ENCODE data around the gene UNC5B.

Gene UNC5B

DNA sequence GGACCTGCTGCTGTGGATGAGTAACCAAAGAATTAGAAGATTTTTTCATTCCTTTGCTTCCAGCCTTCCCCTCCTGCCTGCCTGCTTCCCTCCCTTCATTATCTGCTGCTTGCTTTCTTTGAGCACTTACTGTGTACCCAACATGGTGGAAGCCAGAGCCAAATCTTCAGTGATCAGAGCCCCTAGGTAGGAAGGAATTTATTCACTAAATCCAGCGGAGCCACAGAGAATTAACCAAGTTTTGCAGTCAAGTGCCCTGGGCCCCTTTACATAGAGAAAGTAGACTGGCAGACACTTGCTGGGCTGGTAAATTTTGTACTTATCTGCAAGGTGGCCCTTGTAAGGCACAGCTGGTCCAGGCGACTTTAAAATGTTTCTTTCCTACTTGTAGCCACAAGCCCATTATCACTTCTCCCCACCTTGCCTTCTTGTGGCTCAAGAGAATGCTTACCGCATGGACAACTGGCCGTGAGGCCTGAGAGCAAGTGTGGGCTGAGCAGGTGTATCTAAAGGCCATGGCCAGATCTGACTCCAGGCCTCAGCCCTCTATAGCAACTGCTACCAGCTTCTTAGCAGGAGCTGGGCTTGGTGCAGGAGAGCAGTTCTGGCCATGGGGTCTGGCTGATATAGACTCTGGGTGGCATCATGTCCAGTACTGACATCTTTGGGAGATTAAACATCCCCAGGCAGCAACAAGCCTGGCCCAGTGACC lies 11.1 kb downstream of the UNC5B start:
- DNase-seq: no peak

DNA sequence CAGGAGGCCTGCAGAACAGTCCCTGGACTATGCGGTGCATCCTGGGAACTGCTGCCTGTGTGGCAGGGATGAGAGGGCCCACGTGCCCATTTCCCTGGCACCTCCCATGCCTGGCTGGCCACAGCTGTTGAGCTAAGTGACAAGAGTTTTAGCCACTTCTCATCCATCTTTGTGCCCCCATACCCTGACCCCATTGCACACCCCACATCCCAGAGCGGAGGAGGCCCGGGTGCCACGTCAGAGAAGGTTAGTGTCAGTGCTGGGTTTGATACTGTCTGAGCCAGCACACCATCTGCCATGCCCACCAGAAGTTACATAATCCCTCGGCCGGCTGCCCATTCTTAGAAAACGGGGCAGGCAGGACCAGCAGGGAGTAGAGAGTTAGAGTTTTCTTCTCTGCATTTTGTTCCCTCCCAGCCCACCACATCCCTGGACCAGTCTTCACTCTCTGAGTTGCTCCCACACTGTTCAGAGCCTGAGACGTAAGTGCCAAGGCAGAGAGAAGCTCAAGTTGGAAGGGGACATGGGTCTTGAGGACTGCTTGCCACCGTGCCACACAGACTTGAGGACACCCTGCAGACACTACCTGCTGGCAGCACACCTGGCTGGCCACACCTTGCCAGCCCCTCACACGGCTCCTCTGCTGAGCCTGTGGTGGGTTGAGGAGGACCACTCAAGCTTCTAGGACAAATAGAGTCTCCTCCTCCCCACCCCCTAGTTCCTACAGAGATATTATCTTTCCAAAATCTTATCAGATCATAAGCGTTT lies 13.1 kb downstream of the UNC5B start:
- no peak for DNase-seq

DNA sequence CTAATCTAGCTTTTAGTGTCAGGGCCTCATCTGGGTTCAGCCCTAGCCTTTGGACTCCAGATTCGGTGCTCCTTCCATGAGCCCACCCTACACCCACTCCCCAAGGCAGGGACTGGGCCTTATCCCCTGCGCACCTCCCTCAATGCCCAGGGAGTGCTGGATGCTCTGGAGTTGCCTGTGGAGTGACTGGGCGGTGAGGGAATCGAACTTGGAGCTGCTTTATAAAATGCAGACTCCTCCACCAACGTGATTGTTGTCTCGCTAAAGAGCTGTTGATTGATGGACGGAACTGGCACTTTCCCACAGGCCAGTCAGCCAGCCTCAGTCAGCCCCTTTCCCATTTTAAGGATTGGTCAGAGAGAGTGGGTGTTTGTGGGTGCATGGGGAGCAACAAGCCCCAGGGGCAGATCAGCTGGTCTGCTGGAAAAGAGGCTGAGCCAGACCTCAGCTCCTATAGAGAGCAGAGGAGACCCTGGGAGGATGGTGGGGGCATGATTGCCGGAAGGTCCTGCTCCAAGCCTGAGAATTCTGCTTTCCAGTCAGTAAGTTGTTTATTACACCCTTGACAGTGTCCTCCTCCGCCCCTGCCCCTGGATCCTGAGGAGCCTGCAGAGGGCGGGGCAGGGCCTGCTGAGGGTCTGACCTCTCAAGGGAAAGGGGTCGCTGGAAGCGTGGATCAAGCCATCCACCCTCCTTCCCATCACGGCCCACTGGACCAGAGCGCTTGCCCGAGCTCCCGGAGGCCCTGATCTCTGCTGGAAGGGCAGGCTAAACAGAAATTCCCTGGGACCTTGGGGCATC lies 16.7 kb downstream of the UNC5B start:
- DNase-seq: no peak

DNA sequence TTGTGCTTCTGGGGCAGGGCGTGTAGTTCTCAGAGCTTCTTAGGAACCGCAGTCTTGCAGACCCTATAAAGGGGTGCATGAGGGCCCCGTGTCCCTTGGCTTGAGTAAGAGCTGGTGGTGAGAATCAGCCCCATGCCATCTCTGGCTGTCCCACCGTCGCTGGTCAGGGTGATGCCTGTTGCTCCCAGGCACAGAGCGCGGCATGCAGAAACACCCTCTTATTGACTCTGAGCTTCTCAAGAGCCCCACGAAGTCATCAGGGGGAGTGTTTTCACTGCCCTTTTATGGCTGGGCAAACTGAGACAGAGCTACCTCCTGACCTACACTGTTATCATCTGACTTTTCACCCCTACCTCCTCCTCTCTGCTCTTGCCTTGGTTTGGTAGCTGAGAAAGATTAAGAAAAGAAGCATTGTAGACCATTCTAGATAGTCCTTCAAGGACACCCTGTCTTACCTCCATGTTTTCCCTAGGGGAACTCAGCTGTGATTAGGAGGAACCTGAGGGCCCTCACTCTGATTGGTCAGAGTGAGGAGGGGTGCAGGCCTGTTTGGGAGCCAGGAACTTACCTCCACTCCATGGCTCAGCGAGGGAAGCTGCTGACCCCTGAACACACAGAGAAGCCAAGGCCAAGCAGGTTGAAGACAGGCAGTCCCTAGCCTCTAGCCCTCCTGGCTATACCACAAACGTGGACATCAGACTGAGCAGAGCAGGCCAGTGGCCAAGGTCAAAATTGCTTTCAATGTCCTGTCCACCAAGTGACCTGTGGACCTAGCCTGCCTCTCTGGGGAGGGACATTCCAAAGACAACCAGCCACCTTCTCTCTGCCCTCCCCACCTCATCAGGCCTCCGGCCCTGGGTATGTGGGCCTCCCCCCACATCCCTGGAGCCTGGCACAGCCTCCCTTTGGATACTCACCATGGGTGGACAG lies 17.6 kb downstream of the UNC5B start:
- no peak for DNase-seq

DNA sequence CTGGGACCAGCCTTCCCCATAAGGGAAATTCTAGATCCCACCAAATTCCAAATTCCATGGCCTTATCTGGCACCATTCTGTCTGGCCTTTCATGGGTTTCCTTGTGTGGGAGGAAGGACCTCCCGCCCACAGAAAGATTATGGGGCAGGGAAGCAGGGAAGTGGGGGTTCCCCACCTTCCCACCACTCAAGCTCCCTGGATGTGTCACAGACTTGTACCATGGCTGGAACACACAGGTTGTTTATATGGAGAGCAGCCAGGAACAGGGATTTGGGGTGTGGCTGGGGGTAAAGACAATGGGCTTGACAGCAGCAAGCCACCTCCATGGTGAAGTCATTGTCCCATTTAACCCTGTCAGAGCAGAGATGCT lies 18.3 kb downstream of the UNC5B start:
- DNase-seq: no peak

DNA sequence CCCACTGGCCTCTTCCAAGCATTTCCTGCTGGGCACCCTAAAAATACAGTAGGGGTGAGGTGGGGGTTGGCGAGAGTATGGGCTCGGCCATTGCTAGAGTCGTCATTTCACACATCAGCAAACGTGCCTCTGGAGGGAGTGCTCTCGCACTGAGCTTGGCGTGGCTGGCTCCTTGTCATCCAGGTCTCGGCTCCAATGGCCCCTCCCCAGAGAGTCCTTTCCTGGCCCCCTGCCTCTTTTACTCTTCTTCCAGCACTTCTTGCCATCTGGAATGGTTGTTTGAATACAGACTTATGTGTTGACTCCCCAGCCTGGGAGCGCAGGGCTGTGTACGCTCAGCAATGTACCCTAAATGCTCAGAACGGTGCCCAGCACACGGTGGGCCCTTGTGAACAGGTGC lies 18.8 kb downstream of the UNC5B start:
- DNase-seq: no peak

DNA sequence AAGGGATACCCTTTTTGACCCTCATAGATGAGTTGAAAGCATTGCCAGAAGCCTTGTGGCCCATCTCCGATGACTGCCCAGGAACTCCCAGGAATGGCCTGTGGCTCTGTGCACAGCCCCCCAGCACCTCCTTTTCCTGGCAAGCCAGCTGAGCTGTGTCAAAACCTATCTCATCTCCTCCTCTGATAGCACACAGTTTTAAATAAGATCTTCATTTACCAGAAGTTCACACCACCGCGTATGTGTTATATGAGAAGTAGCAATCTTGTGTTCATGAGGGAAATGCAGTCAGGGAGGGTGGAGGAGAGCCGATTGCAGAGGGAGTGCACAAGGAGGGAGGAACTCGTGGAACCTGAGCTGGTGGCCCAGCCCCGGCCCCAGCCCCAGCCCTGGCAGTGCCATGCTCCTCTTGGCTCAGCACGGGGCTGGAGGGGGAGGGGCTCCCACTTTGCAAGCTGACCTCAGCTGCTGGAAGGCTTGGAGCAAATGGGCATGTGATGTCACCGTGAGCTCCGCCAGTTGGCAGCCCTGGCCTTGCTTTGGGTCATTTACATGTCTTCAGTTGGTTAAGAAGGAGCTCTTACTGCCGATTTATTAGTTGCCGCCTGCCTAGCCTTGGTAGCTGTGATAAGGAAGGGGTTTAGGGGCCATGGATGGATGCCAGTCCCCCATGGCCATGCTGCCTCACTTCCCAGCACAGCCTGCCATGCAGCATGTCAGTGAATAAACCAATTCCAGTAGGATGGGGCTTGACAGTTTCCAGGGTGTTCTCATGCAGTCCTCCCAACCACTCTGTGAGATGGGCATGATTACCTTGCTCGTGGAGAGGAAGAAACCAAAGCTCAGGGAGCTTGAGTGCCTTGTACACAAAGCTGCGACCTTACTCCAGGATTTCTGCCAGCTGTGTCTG lies 20.0 kb downstream of the UNC5B start:
- no peak for DNase-seq

DNA sequence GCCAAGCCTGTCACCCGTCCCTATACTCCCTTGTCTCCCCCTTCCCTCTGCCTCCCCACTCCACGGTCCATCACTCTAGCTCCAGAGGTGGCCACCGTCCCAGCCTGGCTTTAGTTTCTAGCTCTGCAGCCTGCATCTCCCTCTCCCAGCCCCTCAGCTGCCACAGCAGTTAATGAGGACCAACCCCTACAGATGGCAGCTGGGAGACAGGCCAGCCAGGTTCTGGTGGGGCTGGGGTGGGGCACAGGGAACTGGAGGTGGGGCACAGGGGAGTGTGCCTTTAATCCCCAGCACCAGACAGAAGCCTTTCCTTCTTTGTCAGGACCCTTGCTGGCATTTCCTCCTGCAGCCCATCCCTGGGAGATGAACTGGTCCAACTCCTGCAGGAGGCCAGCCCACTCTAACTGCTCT lies 21.1 kb downstream of the UNC5B start:
- DNase-seq: no peak

DNA sequence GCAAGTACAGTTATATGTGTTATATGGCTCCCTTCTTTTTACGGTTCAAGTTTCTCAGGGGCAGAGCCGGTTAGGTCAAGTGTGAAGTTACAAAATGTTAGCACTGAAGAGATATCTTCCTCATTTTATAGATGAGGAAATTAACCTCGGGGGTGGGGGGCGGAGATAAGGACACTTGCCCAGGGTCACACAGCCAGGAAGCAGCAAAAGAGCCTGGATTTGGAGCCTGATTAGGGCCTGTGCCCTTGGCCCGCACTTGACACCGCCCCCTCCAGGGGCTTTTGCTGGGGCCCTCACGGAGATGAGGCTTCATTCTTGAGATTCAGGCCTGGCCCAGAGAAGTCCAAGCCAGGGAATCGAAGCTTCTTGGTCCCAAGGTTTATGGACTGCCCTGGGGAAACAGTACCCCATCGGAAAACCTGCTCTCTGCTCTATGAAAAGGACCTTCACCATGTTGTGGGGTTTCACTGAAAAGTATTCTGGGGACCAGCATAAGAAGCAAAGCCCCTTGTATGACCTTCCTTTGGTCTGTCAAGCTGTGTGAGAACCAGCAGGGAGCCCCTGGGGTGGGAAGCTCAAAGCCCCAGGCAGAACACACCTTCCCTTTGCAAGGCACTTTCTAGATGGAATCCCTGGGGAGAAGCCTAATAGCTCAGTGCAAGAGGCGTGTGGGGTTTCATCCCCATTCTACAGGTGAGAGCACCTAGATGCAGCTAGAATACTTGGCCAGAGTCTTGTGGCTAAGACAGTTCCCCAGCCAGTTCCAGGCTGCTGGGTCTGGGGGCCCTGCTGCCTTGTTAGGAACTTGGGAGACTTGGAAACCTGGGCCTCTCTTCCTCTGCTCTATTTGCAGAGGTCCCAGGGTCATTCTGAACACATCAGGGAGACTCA lies 21.9 kb downstream of the UNC5B start:
- peak; percentile 41 for DNase-seq

DNA sequence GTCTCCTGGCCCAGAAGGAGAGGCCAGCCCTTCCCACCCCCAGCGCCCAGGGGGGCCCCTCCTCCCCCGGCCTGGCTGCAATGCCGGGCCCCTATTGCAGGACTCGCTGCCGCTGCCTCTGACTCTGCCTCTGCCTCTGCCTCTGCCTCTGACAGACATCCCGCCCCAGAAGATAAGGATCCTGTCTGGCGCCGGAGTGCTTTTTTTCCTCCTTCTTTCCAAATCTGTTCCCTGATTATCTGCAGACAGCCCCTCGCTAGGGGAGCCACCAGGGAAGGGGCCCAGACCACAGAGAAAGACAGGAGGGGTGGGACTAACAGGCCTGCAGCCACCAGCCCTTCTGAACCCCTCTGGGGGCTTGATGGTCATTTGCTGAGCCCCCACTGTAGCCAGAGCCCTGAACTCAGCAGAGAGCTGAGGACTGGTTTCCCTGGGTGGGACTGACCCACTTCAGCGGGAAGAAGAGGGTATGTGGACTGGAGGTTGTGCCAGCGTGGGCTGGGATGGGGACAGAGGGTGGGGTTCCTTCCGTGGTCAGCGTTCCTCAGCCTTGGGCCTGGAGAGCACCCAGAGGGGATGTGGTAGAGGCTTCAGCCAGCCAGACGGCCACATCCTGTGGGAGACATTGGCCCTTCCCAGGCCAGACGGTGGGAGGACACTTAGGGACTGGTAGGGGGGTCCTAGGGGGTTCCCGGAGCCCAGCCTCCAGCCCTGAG lies 22.8 kb downstream of the UNC5B start:
- DNase-seq: no peak

DNA sequence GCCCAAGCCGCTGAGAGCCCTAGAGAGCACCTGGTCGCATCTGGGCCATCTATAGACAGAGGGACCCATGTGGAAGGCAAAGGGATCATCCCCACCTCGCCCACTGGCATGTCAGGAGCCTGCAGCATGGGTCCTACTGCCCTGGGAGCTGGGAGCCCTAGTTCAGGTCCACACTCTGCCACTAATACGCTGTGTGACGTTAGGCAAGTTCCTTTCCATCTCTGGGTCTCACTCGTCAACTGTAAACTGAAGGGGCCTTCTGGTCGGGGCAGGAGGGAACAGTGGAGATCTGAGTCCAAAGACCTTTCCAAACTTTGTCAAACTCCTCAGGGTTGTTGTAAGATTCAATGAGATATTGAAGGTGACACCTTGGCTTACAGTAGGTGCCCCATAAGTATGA lies 23.4 kb downstream of the UNC5B start:
- no peak for DNase-seq

DNA sequence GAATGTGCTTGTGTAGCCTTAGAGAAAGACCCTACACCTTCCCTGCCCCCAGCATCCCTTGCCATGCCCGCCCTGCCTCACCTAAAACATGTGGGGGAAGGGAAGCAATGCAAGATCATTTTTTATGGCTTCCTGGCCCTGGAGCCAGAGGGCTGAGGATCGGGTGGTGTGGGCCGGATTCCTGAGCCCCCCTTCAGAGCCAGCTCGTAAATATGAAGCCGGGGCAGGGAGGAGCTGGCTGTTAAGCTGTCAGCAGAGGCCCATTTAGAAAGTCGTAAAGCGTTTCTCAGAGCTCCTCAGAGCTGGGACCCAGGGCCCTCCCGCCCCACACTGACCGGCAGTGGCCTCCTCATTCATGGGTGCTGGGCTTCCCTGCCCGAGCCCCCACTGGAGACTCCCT lies 23.9 kb downstream of the UNC5B start:
- DNase-seq: no peak

DNA sequence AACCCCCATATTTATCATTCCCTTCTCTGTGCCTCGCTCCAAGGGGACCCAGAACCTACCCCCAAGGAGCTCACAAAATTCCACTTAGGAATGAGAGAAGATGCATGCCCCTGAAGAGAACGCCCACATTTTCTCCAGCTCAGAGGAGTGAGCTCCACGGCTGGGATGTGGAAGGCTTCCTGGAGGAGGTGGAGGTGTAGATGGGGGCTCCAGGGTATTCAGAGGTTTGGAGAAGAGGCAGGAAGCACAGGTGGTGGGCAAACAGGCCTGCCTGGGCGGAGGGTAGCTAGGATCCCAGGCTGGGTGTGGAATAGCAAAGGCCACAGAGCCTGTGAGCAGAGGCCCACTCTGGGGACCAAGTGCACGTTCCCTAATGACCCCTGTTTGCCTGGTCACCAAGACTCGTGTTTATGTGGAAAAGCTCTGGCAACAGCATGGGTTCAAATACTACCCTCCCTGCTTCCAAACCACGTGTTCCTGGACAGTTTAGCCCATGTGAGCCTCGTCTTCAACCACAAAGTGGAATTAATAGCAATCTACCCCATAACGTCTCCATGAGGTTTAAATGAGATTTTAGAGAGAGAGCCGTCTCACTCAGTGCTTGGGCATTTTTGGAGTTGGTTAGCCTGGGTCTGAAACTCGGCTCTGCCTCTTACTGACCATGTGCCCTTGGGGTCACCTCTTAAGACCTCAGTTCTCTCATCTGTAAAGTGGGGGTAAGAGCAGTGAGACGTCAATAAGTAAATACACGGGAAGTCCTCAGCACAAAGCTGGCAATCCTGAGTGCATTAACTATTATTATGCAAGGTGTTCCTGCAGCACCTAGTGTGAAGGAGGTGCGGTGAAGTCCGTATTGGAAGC lies 24.7 kb downstream of the UNC5B start:
- no peak for DNase-seq

DNA sequence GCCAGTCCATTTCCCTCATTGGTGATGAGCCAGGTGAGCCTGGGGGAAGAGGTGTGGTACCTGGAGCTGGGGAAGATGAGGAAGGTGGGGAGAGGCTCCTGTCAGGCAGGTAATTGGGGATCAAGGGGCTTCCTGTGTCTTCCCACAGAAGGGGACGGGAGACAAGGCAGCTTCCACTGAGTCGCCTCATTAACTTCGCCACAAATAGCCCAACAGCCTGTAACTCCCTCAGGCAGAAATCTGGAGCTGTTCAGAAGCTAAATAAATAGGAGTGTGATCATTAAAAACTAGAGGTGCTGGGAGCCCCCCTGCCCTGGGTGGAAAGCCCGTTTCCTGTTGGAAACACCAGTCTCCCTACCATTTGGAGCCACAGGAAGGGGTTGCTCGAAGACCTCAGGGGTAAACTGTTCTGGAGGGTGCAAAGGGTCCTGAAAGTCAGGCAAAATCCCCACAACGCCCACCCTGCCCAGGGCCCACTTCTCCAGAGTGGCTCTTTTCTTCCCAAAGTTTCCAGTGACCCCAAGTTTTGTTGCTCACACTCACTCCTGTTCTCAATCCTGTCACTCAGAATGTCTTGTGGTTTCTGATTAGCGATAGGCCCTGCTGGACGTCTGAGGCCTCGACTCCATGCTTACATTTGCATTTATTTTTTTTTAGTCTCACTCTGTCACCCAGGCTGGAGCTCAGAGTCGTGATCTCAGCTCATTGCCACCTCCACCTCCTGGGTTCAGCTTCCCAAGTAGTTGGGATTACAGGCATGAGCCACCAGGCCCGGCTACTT lies 25.7 kb downstream of the UNC5B start:
- DNase-seq: no peak

DNA sequence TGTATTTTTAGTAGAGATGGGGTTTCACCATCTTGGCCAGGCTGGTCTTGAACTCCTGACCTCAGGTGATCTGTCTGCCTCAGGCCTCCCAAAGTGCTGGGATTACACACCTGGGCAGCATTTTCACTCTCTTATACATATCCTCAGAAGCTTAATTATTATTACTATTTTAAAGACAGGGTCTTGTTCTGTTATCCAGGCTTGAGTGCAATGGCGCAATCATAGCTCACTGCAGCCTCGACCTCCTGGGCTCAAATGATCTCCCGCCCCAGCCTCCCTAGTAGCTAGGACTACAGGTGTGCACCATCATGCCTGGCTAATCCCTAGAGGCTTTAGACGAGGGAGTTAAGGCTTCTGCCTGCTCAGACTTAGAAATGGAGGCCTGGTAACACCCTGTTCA lies 26.3 kb downstream of the UNC5B start:
- no peak for DNase-seq

DNA sequence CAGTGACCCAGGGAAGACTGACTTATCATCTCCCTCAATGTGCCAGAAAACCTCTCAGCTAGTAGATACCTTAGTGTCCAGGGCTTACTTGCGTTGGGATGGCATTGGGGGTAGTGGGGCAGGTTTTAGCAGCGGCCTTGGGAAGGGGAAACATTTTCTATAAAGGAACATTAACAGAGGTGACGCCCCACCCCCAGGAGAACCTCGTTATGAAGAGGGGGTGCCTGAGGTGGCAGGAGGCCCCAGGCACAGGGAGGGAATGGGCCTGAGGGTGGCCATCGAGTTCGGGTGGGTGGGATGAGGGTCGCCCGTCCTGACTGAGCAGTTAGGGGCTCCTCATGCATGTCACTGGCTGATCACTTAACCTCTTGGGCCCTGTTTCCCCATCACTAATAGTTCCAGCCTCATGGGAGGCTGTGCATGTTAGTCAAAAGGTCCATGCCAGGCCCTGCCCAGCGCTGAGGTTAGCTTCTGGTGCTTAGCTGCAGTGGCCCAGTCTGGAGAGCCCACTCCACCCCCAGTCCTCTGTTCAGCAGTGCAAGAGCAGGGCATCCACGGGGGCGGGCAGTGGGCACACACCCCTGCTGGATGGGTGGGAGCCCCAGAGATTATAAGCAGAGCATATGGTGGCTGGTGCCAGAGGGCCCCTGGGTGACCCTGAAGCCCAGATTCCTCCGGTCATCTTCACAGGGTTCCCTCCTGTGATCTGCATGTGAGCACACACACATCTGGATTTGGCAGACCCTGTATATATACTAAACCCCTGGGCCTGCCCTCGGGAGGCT lies 27.0 kb downstream of the UNC5B start:
- no peak for DNase-seq

Data from GF-D8 (cell line).